ENCODE results near the gene NDST1.
"Not testable (repeated sequence)": the region's sequence is repeated elsewhere in the genome, so short reads cannot be mapped to it uniquely, and the experiment has no call there.

Gene NDST1

DNA sequence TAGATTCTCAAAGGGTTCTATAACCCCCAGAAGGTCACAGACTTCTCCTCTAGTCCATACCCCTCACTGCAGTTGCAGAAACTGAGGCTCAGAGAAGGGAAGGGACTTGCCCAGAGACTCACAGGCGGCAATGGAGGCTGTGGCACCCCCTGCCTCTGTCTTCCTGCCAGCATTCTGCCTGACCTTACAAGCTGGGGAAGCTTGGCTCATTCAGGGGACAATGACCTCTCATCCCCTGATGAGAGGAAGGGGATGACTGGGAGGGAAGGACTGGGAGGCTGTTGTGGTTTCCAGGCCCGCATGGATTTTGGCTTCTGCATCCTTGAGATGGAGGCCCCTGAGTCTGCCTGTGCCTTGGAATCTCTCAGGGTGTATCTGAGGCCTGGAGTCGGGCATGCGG, 897 bp downstream of the NDST1 start:
- no peak for DNase-seq

DNA sequence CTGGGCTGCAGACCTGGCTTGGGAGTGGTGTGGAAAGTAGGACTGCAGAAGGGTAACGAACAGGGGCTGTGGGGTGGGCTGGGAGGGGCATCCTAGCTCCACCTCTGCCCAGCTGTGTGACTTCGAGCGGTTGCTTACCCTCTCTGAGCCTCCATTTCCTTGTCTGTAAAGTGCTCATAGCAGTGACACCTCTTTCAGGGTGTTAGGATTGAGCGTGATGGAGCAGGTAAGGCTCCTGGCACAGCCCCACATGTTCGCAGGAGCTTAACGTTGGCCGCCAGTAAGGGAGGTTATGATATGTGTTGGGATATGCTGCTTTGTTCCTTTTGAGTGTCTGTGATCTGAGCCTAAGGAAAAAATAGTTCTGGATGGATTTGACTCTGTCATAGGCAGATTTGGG, 2.1 kb downstream of the NDST1 start:
- DNase-seq, result no peak

- DNase-seq, result peak; percentile 30
Measured at GRCh38 chr5:150510460-150511263, 2.7 kb downstream of the NDST1 start.

DNA sequence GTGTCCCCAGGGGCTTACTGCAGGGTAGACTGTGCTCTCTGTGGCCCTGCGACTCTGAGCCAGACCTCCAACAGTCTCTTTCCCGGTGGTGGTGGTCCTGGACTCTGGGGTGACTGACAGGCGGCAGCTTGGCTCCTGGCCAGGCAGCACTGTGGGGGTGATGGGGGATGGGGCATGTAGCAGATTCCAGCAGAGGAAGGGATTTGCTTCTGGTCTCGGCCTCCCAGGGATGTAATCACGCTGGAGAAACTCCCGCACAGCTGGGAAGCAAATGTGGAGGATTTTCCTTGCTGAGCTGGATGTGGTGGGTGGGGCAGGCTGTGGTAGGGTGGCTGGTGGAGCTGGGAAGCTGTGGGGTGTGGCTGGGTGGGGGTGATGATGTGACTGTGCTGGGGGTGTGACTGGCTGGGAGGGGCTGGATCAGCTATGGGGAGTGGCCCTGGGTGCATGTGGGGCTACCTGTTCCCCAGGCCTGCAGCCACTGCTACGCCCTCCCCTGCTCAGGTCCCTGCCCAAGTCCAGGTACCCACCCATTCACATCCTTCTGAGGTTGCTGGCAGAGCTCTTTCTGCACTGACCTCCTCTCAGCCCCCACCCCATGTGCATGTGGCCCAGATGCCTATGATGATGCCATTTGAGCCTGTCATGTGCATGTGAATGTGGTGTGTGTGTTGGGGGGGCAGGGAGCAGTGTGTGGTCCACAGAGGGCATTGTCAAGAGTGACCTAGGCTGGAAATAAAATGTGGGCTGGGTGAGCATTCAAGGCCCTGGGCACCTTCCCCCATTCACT, 3.8 kb downstream of the NDST1 start:
- DNase-seq, result peak; percentile 29

- no peak for DNase-seq
Measured at GRCh38 chr5:150512368-150512747, 4.4 kb downstream of the NDST1 start.

DNA sequence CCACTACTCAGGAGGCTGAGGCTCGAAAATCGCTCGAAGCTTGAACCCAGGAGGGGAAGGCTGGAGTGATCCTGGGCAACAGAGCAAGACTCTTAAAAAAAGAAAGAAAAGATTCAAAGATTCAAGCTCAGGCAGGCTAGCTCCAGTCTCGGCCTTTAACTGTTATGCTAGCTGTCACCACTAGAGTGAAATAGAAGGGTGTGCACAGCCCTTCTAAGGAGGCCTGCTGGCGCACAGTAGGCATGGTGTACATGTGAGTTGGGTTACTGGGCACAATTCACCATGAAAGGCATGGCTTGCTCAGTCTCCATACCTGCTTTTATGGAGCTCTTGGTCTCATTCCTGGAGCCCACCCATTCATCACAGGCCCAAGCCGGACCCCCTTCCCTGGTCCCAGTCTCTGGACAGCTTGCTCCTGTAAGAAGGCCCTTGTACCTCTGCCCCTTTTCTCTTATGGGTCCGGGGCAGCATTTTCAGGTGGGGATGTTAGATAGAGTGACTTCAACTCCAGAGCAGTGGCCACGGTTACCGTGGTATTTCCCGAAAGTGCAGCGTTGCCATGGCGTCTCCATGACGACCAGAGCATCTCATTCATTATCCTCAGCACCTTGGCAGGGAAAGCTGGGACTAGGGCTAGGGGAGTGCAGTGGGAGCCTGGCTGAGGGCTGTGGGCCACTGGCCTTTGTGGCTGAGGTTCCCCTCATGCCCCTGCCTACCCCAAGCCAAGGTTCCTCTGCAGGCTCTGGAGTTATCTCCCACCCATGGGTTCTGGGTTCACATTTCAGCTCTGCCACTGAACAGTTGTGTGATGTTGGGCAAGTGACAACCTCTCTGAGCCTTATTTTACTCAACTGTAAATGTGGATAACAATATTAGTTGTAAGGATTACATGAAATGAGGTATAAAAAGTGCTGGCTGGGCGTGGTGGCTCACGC, 5.7 kb downstream of the NDST1 start:
- DNase-seq, result no peak

- DNase-seq, result peak; percentile 84
Measured at GRCh38 chr5:150514708-150515211, 6.8 kb downstream of the NDST1 start.

DNA sequence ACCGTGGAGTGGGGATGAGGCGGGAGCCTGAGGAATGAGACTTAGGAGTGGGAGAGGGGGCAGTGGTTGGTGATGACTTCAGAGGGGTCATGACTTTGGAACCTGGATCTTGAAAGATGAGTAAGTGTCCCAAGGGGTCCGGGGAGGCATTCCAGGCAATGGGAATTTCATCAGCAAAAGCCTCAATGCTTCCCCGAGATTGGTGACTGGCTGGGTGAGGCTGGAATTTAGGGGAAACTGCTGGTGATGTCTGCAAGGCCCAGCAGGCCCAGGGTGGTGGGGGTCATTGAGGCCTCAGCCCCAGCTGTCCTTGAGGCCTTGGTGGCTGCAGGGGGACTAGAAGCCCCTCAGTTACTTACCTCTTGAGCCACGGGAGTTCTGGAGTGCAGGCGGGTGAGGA, 7.5 kb downstream of the NDST1 start:
- peak; percentile 50 for DNase-seq

- peak; percentile 19 for DNase-seq
Measured at GRCh38 chr5:150516011-150516410, 8.1 kb downstream of the NDST1 start.

DNA sequence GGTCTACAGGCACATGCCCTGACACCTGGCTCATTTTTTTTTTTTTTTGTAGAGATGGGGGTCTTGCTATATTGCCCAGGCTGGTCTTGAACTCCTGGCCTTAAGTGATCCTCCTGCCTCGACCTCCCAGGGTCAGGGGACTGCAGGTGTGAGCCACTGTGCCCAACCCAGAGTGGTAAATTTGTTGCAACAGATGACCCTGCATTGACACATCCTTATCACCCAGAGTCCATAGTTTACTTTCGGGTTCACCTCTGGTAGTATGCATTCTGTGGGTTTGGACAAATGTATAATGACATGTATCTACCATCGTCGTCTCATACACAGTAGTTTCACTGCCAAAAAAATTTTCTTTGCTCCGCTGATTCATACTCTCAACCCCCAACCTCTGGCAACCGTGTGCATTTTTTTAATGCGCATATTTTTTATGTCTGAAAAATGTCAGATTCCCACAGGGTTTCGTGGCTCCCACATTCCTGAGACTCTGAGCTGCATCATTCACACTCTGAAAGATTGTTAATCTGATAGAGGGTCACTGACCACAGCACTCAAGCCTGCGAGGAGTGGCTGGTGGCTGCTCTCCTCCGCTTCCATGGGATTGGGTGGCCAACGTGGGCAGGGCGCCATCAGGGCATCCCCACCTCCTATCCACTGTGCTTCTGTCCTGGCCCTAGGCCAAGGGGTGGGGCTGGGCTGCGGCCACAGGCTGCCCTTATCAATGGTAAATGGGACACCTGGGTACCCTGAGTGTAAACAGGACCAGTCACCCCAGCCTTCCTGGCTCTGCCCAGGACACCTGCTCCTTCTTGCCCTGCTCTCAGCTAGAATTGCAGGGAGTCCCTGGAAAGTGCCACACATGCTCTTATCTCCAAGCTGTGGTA, 9.6 kb downstream of the NDST1 start:
- DNase-seq, result peak; percentile 93

DNA sequence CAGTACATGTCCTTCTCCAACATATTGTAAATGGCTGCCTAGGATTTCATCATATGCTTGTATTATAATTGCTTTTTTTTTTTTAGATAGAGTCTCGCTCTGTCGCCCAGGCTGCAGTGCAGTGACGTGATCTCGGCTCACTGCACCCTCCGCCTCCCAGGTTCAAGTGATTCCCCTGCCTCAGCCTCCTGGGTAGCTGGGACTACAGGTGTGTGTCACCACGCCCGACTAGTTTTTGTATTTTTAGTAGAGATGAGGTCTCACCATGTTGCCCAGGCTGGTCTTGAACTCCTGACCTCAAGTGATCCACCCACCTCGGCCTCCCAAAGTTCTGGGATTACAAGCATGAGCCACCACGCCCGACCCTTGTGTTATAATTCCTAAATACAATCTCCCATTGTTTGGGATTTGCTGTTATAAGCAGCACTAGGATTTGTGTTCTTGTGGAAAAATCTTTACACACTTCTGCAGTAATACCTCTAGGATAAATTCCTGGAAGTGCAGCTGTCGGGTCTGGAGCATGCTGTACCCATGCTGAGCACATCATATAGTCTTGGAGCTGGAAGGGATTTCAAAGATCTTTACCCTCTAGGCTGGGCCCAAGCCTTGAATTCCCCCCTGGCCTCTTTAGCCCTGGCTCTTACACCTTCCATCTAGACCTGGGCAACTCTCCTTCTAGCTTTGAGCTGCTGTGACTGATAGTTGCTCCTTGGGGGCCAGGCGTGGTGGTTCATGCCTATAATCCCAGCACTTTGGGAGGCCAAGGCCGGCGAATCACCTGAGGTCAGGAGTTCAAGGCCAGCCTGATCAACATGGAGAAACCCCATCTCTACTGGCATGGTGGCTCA, 11.0 kb downstream of the NDST1 start:
- DNase-seq, result not testable (repeated sequence)

- no peak for DNase-seq
Measured at GRCh38 chr5:150519560-150519945, 11.6 kb downstream of the NDST1 start.

DNA sequence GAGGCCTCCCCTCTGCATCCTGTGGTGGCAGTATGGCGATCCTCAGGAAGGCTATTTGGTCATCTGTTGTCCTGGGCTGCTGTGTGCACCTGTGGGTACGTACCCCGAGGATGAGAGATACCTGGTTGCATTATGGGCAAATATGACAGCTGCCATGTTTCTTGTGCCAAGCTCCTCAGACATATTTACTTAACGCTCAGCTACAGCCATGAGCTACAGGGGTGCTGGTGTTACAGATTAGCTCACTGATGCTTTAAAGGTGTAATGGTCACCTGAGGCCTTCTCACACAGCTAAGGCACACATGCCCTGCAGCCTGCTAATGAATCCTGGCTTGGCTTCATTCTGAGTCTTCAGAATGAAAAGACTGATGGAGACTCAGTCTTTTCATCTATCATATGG, 12.0 kb downstream of the NDST1 start:
- DNase-seq, result no peak

- no peak for DNase-seq
Measured at GRCh38 chr5:150520747-150521521, 13.0 kb downstream of the NDST1 start.

- no peak for DNase-seq
Measured at GRCh38 chr5:150521522-150521817, 13.5 kb downstream of the NDST1 start.

- DNase-seq, result no peak
Measured at GRCh38 chr5:150521939-150522503, 14.1 kb downstream of the NDST1 start.

- no peak for DNase-seq
Measured at GRCh38 chr5:150522504-150523414, 14.8 kb downstream of the NDST1 start.

DNA sequence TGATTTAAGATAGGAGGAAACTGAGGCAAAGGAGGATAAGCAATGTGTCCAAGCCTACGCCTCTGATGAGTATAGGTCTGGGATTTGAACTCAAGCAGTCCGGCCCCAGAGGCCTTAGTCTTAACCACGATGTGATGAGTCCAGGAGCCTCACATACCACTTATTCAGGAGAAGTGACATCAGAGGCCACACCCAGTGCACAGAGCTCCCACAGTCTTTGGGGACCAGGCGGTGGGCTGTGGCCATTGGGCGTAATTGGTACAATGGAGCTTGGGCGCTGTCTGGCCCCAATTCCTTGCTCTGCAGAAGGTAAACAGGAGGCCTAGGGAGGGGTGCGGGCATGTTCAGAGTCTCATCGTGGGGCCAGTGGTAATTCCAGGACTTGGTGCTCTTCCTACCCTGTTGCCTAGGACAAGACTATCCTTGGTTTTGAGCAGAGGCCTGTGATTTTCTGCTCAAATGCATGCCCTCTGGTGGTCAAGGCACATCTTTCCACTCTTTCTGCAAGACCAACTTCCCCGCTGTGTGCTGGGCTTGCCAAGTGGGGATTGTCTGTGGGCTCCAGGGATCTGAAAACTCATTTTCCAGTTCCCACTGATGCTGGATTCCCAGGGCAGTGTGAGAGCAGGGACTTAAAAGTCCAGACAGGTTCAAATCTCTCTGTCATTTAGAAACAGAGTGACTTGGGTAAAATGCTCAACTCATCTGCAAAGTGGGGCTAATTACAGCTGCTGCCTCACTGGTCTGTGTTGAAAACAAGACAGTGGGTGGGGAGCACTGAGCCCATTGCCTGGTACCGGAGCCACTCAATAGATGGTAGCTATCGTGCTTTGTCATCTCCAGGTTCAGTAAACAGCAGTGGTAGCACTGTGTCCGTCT, 15.8 kb downstream of the NDST1 start:
- peak; percentile 21 for DNase-seq

All from kidney glomerular epithelial cell (primary cell).